KG1 (cell line): ENCODE data around the gene SSRP1.

ENCODE experiments used
- DNase-seq: peaks from one replicate; lab custom pipeline; 2025; lab: John Stamatoyannopoulos, UW

SSRP1 gene

GRCh38 chr11:57359396-57359795 is 23.7 kb upstream of the SSRP1 start:
- no peak for DNase-seq

GRCh38 chr11:57358991-57359390 is 23.3 kb upstream of the SSRP1 start:
- DNase-seq: no peak

- DNase-seq: no peak
Measured at GRCh38 chr11:57358543-57358961, 22.9 kb upstream of the SSRP1 start.

GRCh38 chr11:57357856-57358255 is 22.2 kb upstream of the SSRP1 start:
- no peak for DNase-seq

GRCh38 chr11:57357310-57357709 is 21.6 kb upstream of the SSRP1 start:
- no peak for DNase-seq

- DNase-seq: no peak
Measured at GRCh38 chr11:57356268-57356667, 20.6 kb upstream of the SSRP1 start.

GRCh38 chr11:57354699-57355098 is 19.0 kb upstream of the SSRP1 start:
- peak; percentile 71 for DNase-seq

GRCh38 chr11:57353852-57354251 is 18.2 kb upstream of the SSRP1 start:
- no peak for DNase-seq

GRCh38 chr11:57353446-57353845 is 17.8 kb upstream of the SSRP1 start:
- DNase-seq: no peak

- no peak for DNase-seq
Measured at GRCh38 chr11:57353036-57353435, 17.3 kb upstream of the SSRP1 start.

GRCh38 chr11:57349491-57350274 is 14.0 kb upstream of the SSRP1 start:
- DNase-seq: no peak

GRCh38 chr11:57348636-57349313 is 13.1 kb upstream of the SSRP1 start:
- no peak for DNase-seq

GRCh38 chr11:57348052-57348451 is 12.4 kb upstream of the SSRP1 start:
- no peak for DNase-seq

GRCh38 chr11:57347336-57347735 is 11.6 kb upstream of the SSRP1 start:
- no peak for DNase-seq

GRCh38 chr11:57345555-57346211 is 10.0 kb upstream of the SSRP1 start:
- DNase-seq: peak; percentile 76

- no peak for DNase-seq
Measured at GRCh38 chr11:57344826-57345225, 9.1 kb upstream of the SSRP1 start.

- no peak for DNase-seq
Measured at GRCh38 chr11:57343825-57344224, 8.1 kb upstream of the SSRP1 start.

- DNase-seq: no peak
Measured at GRCh38 chr11:57342702-57343101, 7.0 kb upstream of the SSRP1 start.

- no peak for DNase-seq
Measured at GRCh38 chr11:57341250-57341808, 5.6 kb upstream of the SSRP1 start.

- DNase-seq: no peak
Measured at GRCh38 chr11:57340039-57340615, 4.4 kb upstream of the SSRP1 start.

GRCh38 chr11:57339328-57339727 is 3.6 kb upstream of the SSRP1 start:
- no peak for DNase-seq

- DNase-seq: no peak
Measured at GRCh38 chr11:57338142-57338541, 2.5 kb upstream of the SSRP1 start, which contains the start of gene P2RX3. Gene P2RX3, plus strand, starts transcription at chr11:57338352. Its CDS starts 199 bp downstream, at chr11:57338551.
